CD4-positive, alpha-beta T cell treated with Interleukin-2 at 100 ng/mL for 4 hours (primary cell): ENCODE data around the gene C1orf146.
A peak's percentile ranks its signal among the peaks of the same experiment; 100 is the strongest.
"Not testable (repeated sequence)": the region's sequence is repeated elsewhere in the genome, so short reads cannot be mapped to it uniquely, and the experiment has no call there.

ENCODE experiments used
- DNase-seq: peaks from one replicate; pipeline ENCODE4 v3.0.0-alpha.2; 2020; ENCODE audit warnings: low spot score

Gene C1orf146

DNA sequence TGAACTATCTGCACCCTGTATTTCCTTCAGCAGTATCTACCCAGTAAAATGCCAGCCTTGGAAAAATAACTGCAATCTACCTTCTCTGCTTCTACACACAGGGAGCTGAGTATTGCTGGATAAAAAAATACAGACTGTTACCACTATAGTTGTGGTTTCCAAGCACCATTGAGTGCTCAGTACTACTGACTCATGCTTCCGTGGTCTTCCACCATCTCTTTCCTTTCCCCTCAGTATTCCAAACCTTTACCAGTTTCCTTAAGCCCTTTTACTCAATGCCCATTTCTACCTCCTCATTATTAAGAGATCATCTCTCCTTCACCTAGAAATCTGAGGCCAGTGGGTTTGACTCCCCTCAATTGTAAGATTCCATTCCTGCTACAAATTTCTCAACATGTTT lies 57.2 kb downstream of the C1orf146 start:
- no peak for DNase-seq

DNA sequence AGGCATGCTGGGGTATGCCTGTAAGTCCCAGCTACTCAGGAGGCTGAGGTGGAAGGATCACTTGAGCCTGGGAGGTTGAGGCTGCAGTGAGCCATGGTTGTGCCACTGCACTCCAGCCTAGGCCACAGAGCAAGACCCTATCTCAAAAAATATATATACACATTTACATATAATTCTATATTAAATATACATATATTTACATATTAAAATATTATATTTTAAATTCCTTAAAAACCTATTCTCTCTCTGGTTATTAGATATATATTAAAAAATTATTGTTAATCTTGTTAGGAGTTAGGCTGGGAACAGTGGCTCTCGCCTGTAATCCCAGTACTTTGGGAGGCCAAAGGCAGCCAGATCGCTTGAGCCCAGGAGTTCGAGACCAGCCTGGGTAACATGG lies 58.4 kb downstream of the C1orf146 start:
- DNase-seq, result no peak

DNA sequence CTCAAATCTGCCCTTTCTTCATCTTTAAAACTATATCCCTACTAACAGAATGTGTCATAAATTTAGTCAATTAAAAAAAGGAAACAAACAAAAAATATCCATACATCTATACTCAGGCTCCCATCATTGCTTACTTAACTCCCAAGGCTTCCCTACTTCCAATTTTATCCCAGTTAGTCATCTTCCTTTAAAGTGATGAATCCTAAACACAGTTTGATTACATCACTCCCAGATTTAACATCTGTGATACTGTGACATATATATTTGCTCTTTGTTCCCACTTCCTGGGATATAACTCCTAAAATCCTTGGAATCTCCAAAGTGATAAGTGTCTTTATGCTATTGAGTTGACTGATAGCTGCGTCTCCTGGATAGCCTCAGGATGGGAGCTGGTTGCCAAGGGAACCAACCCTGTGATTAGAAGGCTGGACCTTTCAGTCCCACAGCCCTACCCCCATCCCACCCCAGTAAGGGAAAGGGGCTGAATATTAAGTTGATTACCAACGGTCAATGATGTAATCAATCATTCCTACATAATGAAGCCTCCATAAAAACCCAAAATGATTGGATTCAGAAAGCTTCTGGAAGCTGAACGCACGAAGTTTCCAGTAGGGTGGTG lies 59.5 kb downstream of the C1orf146 start:
- no peak for DNase-seq

DNA sequence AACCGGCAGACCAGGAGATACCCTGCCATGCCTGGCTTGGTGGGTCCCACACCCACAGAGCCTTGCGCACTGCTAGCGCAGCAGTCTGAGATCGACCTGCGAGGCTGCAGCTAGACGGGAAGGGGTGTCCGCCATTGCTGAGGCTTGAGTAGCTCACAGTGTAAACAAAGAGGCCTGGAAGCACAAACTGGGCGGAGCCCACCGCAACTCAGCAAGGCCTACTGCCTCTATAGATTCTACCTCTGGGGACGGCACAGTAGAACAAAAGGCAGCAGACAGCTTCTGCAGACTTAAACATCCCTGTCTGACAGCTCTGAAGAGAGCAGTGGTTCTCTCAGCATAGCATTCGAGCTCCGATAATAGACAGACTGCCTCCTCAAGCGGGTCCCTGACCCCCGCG lies 62.1 kb downstream of the C1orf146 start:
- DNase-seq, result not testable (repeated sequence)

DNA sequence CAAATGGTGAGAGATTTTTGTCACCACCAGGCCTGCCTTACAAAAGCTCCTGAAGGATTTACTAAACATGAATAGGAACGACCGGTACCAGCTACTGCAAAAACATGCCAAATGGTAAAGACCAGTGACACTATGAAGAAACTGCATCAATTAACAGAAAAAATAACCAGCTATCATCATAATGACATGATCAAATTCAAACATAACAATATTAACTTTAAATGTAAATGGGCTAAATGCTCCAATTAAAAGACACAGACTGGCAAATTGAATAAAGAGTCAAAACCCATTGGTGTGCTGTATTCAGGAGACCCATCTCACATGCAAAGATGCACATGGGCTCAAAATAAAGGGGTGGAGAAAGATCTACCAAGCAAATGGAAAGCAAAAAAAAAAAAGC lies 63.7 kb downstream of the C1orf146 start:
- not testable (repeated sequence) for DNase-seq

DNA sequence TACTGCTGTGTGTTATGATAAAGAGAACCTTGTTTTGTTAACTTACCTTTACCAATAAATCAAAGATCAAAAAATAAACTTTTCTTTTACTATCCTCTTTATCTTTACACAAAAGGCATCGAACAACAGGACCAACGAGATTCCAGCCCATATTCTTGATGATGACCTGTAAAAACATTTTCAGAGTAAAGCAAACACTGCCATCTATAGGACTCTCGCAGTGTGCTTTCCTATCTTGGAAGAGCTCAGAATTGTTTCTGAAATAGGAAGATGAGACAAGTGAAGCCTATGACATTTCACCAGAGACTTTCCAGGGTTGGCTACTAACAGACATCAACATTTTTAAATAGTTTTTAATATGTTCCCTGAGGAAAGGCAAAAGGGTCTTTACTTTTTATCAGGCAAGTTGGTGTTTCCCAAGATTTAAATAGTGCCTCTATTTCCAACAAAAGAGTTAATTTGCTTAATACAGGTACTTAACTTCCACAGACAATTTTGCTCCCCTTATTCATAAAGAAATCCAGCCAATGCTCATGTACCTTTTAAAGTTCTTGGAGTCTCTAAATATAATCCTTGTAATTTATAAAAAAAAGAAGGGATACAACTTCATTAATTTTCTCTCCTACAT lies 73.8 kb downstream of the C1orf146 start:
- peak; percentile 33 for DNase-seq
